Neuronal stem cell (in vitro differentiated cells): ENCODE results near the gene PLEKHH1.

Source experiments
- DNase-seq: peaks from one replicate; pipeline ENCODE4 v3.0.0-alpha.2; 2013; ENCODE audit warnings: low spot score
- H2AFZ ChIP-seq: one replicate; pipeline ENCODE4 v1.6.1; 2013; ENCODE audit warnings: mild to moderate bottlenecking, low read length, inconsistent platforms
- H2AK5ac ChIP-seq: 2 replicates; pipeline ENCODE4 v1.6.1; 2013; ENCODE audit warnings: low read depth, mild to moderate bottlenecking, inconsistent platforms, low read length, moderate library complexity, mixed read lengths
- H2BK120ac ChIP-seq: 2 replicates; pipeline ENCODE4 v1.6.1; 2013; ENCODE audit warnings: low read depth, mild to moderate bottlenecking, inconsistent platforms, low read length, moderate library complexity, mixed read lengths
- H2BK12ac ChIP-seq: one replicate; pipeline ENCODE4 v1.6.1; 2013; ENCODE audit warnings: low read length, inconsistent platforms
- H2BK15ac ChIP-seq: 2 replicates; pipeline ENCODE4 v1.6.1; 2013; ENCODE audit warnings: mild to moderate bottlenecking, low read length, inconsistent platforms, mixed read lengths
- H2BK5ac ChIP-seq: one replicate; pipeline ENCODE4 v1.6.1; 2013; ENCODE audit warnings: inconsistent platforms, mild to moderate bottlenecking, low read length, moderate library complexity
- H3K14ac ChIP-seq: one replicate; pipeline ENCODE4 v1.6.1; 2013; ENCODE audit warnings: low read length, inconsistent platforms
- H3K18ac ChIP-seq: 2 replicates; pipeline ENCODE4 v1.6.1; 2013; ENCODE audit warnings: low read length, inconsistent platforms
- H3K23ac ChIP-seq: 2 replicates; pipeline ENCODE4 v1.6.1; 2013; ENCODE audit warnings: low read depth, mild to moderate bottlenecking, mixed read lengths, low read length, inconsistent platforms; ENCODE audit not compliant: poor library complexity
- H3K27ac ChIP-seq: replicated peaks from 3 replicates; pipeline ENCODE4 v1.5.1; 2013; ENCODE audit warnings: low read length, inconsistent platforms
- H3K27me3 ChIP-seq, 3 experiments: 2 replicates each; pipeline ENCODE4 v1.6.1; 2013; ENCODE audit warnings: low read length in 3 of 3, mild to moderate bottlenecking in 2 of 3, inconsistent platforms in 1 of 3, low read depth in 1 of 3, mixed read lengths in 1 of 3, moderate library complexity in 1 of 3; ENCODE audit not compliant: control insufficient read depth in 3 of 3, insufficient read depth in 3 of 3
- H3K36me3 ChIP-seq, 2 donors: replicated peaks in 1 of 2; 2 replicates each; pipeline ENCODE4 v1.6.1; 2013; ENCODE audit warnings: low read length in 2 of 2; ENCODE audit not compliant: control insufficient read depth in 2 of 2, insufficient read depth in 2 of 2
- H3K4ac ChIP-seq: 2 replicates; pipeline ENCODE4 v1.6.1; 2013; ENCODE audit warnings: inconsistent platforms, mild to moderate bottlenecking, low read length, moderate library complexity
- H3K4me1 ChIP-seq, 2 donors: 1 replicate in 1 of 2; 2 replicates in 1 of 2; pipeline ENCODE4 v1.6.1; 2013; ENCODE audit warnings: low read length in 2 of 2, low read depth in 1 of 2; ENCODE audit not compliant: control insufficient read depth in 2 of 2, insufficient read depth in 1 of 2
- H3K4me2 ChIP-seq: one replicate; pipeline ENCODE4 v1.6.1; 2013; ENCODE audit warnings: mild to moderate bottlenecking, low read length, inconsistent platforms; ENCODE audit not compliant: insufficient read depth, poor library complexity, severe bottlenecking
- H3K4me3 ChIP-seq, 2 donors: 2 replicates each; pipeline ENCODE4 v1.5.1; 2013; ENCODE audit warnings: low read length in 2 of 2, mild to moderate bottlenecking in 2 of 2, inconsistent platforms in 1 of 2, moderate library complexity in 1 of 2
- H3K79me1 ChIP-seq: one replicate; pipeline ENCODE4 v1.6.1; 2013; ENCODE audit warnings: low read depth, mild to moderate bottlenecking, inconsistent platforms, low read length, moderate library complexity
- H3K9ac ChIP-seq: one replicate; pipeline ENCODE4 v1.6.1; 2013; ENCODE audit warnings: mild to moderate bottlenecking, low read depth, low read length, inconsistent platforms; ENCODE audit not compliant: poor library complexity
- H3K9me3 ChIP-seq, 2 donors: replicated peaks in 1 of 2; 2 replicates each; pipeline versions ENCODE3 to v1.6.1; 2013; ENCODE audit warnings: low read length in 2 of 2, mild to moderate bottlenecking in 2 of 2, inconsistent platforms in 1 of 2, low read depth in 1 of 2, mixed read lengths in 1 of 2, moderate library complexity in 1 of 2; ENCODE audit not compliant: control insufficient read depth in 2 of 2, insufficient read depth in 1 of 2
- H4K8ac ChIP-seq: one replicate; pipeline ENCODE4 v1.6.1; 2013; ENCODE audit warnings: low read depth, mild to moderate bottlenecking, inconsistent platforms, low read length, moderate library complexity
- H4K91ac ChIP-seq: one replicate; pipeline ENCODE4 v1.6.1; 2013; ENCODE audit warnings: low read length, low read depth, mild to moderate bottlenecking, inconsistent platforms; ENCODE audit not compliant: poor library complexity
- WGBS, 2 donors: extraction: QIAGEN DNeasy Blood & Tissue Kit; methylation state at CpG; one replicate each; pipeline ENCODE4 v1.1.7; 2013; ENCODE audit warnings: missing lambda C conversion rate in 2 of 2, mixed read lengths in 1 of 2; ENCODE audit not compliant: insufficient read length in 2 of 2, insufficient replicate concordance in 1 of 2; ENCODE audit errors: extremely low coverage in 2 of 2; 5-methylcytosine and 5-hydroxymethylcytosine counted together

Gene PLEKHH1

DNA sequence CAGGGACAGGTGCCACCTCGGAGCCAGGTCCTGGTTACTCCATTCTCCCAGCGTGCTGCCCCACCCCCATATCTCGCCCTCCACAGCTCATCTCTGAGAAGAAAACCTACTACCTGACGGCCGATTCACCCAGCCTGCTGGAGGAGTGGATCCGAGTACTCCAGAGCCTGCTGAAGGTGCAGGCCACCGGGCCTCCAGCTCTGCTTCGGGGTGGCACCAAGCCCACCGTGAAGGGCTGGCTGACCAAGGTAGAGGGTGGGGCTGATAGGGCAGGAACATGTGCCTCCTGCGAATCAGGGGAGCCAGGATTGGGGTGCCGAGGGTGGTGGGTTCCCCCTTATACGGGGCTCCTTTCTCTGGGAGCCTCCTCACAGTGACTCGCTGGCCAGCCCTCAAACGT lies 41.1 kb downstream of the PLEKHH1 start:
- H3K27me3 ChIP-seq: no peaks in the 10 kb centered on the region
- H3K4me2 ChIP-seq: no peak overlapping the region
- H2BK15ac ChIP-seq: no peak overlapping the region
- no peak overlapping the region for H2AK5ac ChIP-seq
- H3K9ac ChIP-seq: peak overlapping the region; percentile 35
- WGBS, 2 donors: no CpG with 5 or more reads among the region's 14 CpGs
- H3K4ac ChIP-seq: no peak overlapping the region
- DNase-seq: no peak
- H2BK120ac ChIP-seq: no peak overlapping the region
- H3K14ac ChIP-seq: no peak overlapping the region
- no peaks in the 10 kb centered on the region for H3K79me1 ChIP-seq
- peak overlapping the region; percentile 74 for H4K8ac ChIP-seq
- no peak overlapping the region for H2BK5ac ChIP-seq
- no peaks in the 10 kb centered on the region for H3K9me3 ChIP-seq
- no peak overlapping the region for H3K4me3 ChIP-seq
- H2BK12ac ChIP-seq: no peak overlapping the region
- peaks cover 0 to 6% of the 10 kb centered on the region in 2 donors for H3K36me3 ChIP-seq
- peaks cover 0 to under 1% of the 10 kb centered on the region in 2 donors for H3K4me1 ChIP-seq
- no peak overlapping the region for H3K18ac ChIP-seq
- no peak overlapping the region for H3K23ac ChIP-seq
- H3K27ac ChIP-seq: no peak overlapping the region
- H4K91ac ChIP-seq: no peak overlapping the region
- no peak overlapping the region for H2AFZ ChIP-seq

DNA sequence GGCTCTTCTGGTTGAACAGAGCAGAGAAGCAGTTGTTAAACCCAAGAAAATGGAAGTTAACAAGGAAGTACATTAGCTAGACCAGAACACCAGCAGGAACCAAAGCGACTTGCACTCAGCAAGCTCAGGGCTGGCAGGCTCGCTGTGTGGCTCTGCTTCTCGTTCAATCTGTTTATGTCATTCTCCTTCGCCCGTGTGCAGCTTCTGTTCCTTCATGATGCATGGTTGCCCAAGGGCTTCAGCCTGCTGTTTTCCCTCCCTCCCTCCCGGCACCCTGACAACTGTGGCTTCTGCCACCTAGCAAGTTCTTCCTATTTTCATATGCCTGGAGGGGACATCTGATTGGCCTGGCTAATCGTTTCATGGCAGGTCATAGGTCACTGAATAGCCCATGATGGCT lies 41.7 kb downstream of the PLEKHH1 start:
- H2BK120ac ChIP-seq: no peak overlapping the region
- H3K18ac ChIP-seq: no peak overlapping the region
- H2BK15ac ChIP-seq: no peak overlapping the region
- no peak overlapping the region for H3K27ac ChIP-seq
- no peak overlapping the region for H4K91ac ChIP-seq
- DNase-seq: no peak
- H3K36me3 ChIP-seq: peaks cover under 1 to 6% of the 10 kb centered on the region in 2 donors
- H3K9me3 ChIP-seq: no peaks in the 10 kb centered on the region
- H2AFZ ChIP-seq: no peak overlapping the region
- no peak overlapping the region for H2AK5ac ChIP-seq
- H3K4me1 ChIP-seq: no peaks in the 10 kb centered on the region
- no peak overlapping the region for H2BK12ac ChIP-seq
- H3K23ac ChIP-seq: no peak overlapping the region
- H3K27me3 ChIP-seq: no peaks in the 10 kb centered on the region
- no peak overlapping the region for H3K4me2 ChIP-seq
- no peaks in the 10 kb centered on the region for H3K79me1 ChIP-seq
- no peak overlapping the region for H3K4me3 ChIP-seq
- no peak overlapping the region for H2BK5ac ChIP-seq
- H3K14ac ChIP-seq: no peak overlapping the region
- no peak overlapping the region for H4K8ac ChIP-seq
- no peak overlapping the region for H3K4ac ChIP-seq
- H3K9ac ChIP-seq: peak overlapping the region; percentile 10
- no CpG with 5 or more reads among the region's 7 CpGs for WGBS, 2 donors

DNA sequence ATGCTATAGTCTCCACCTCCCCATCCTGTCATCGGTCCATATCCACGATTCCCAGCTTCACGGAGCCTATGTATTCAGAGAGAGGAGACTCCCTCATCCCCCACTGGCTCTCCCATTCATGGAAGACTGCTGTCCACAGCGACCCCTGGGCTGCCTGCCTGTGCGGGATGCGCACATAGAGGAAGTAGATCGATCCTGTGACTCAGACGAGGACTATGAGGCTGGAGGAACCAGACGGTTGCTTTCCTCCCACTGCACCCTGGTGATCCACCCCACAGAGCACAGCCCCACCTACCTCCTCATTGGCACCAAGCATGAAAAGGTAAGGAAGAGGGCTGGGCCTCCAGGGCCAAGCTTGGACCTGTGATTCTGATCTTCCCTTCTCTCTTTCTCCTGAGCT lies 42.6 kb downstream of the PLEKHH1 start:
- H3K4me1 ChIP-seq: no peaks in the 10 kb centered on the region
- H3K27ac ChIP-seq: no peak overlapping the region
- H3K27me3 ChIP-seq: no peaks in the 10 kb centered on the region
- H2AK5ac ChIP-seq: no peak overlapping the region
- H3K9ac ChIP-seq: peak overlapping the region; percentile 64
- no peak overlapping the region for H2AFZ ChIP-seq
- H3K9me3 ChIP-seq: no peaks in the 10 kb centered on the region
- H2BK120ac ChIP-seq: no peak overlapping the region
- no peaks in the 10 kb centered on the region for H3K79me1 ChIP-seq
- H4K91ac ChIP-seq: no peak overlapping the region
- H3K18ac ChIP-seq: no peak overlapping the region
- no peak for DNase-seq
- no CpG with 5 or more reads among the region's 9 CpGs for WGBS, 2 donors
- H3K4me3 ChIP-seq: no peak overlapping the region
- peaks cover 2 to 6% of the 10 kb centered on the region in 2 donors for H3K36me3 ChIP-seq
- no peak overlapping the region for H2BK5ac ChIP-seq
- H4K8ac ChIP-seq: no peak overlapping the region
- no peak overlapping the region for H3K14ac ChIP-seq
- H3K4ac ChIP-seq: no peak overlapping the region
- H3K23ac ChIP-seq: peak overlapping the region; percentile 25
- H2BK12ac ChIP-seq: no peak overlapping the region
- H3K4me2 ChIP-seq: no peak overlapping the region
- H2BK15ac ChIP-seq: no peak overlapping the region

DNA sequence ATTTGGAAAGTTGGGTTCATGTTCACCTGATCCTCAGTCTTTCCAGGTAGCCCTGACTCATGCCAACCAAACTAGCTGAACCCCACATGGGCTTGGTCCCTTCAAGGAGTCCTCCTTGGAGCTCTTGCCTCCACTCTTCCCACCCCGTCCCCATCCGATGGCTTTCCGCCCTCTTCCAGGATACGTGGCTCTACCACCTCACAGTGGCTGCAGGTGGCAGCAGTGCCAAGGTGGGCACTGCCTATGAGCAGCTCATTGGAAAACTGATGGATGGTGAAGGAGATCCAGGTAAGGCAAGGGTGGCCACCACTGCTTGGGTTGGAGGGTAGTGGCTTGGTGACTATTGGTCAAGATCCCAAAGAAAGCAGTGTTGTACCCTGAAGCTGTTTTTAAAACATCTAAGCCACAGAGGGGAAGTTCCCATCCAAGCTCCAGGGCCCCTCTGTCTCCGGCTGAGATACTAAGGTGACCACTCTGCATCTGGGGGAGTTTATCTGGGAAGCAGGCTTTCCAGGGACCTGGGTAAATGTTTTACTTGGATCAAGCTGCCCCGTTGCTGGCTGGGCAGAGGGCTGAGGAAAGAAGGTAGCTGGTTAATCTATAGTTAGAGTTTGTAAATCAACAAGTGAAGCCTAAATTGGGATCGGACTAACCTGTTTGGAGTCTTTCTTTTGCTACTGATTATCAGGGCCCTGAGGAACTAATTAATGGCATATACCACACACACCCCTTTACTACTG lies 43.3 kb downstream of the PLEKHH1 start:
- Histone ChIP-seq H3K4me2 (no peak overlapping the region), H4K8ac (no peak overlapping the region), H3K4me1 (no peaks in the 10 kb centered on the region), H4K91ac (no peak overlapping the region), H3K4ac (no peak overlapping the region), H3K79me1 (no peaks in the 10 kb centered on the region), H3K9me3 (no peaks in the 10 kb centered on the region), H3K14ac (no peak overlapping the region), H2AFZ (no peak overlapping the region), H2BK5ac (no peak overlapping the region), H2BK15ac (no peak overlapping the region), H3K18ac (peak overlapping the region; percentile 32), H3K9ac (no peak overlapping the region), H3K27me3 (no peaks in the 10 kb centered on the region), H3K36me3 (peaks cover 2 to 6% of the 10 kb centered on the region in 2 donors), H3K23ac (no peak overlapping the region), H2AK5ac (no peak overlapping the region), H2BK120ac (no peak overlapping the region), H2BK12ac (no peak overlapping the region), H3K4me3 (no peak overlapping the region), H3K27ac (no peak overlapping the region)
- no peak for DNase-seq
- no CpG with 5 or more reads among the region's 7 CpGs for WGBS, 2 donors
